Thyroid gland (tissue), 4 donors: ENCODE measurements around the gene KLHL25. TPM values are rescaled to one million over a fixed set of nuclear protein-coding genes. Genes with fewer than 3 reads are reported as not detected.

Experiments used
- DNase-seq, 2 donors: peaks; one replicate each; pipeline ENCODE4 v3.0.0-alpha.2; 2019
- H3K27ac ChIP-seq, 3 donors: fragments of 200-600 bp; sonication (generic); 1 replicate in 2 of 3; 2 replicates in 1 of 3; pipeline ENCODE4 v1.5.1; 2016 to 2019; ENCODE audit warnings: mild to moderate bottlenecking in 1 of 3, moderate library complexity in 1 of 3
- H3K27me3 ChIP-seq: fragments of 200-600 bp; sonication (generic); one replicate; pipeline ENCODE4 v1.5.1; 2019
- H3K36me3 ChIP-seq, 2 donors: fragments of 200-600 bp; sonication (generic); one replicate each; pipeline ENCODE4 v1.5.1; 2016 to 2019
- H3K4me1 ChIP-seq, 2 donors: fragments of 200-600 bp; sonication (generic); one replicate each; pipeline ENCODE4 v1.5.1; 2017 to 2019
- H3K4me3 ChIP-seq, 3 donors: fragments of 200-600 bp; sonication (generic); replicated peaks in 1 of 3; 1 replicate in 2 of 3; 2 replicates in 1 of 3; pipeline ENCODE4 v1.5.1; 2016; ENCODE audit warnings: mild to moderate bottlenecking in 1 of 3
- H3K9me3 ChIP-seq: fragments of 200-600 bp; sonication (generic); one replicate; pipeline ENCODE4 v1.5.1; 2017
- CTCF ChIP-seq, 6 experiments: fragments of 200-600 bp in 3 of 6; fragments of 450-650 bp in 3 of 6; sonication (generic) in 3 of 6; IDR thresholded peaks; one replicate each; pipeline ENCODE4 v1.5.1; 2016 to 2019; ENCODE audit warnings: antibody characterized with exemption in 6 of 6, mild to moderate bottlenecking in 2 of 6, inconsistent platforms in 1 of 6, moderate library complexity in 1 of 6
- POLR2A ChIP-seq, 2 donors: fragments of 450-650 bp; IDR thresholded peaks; one replicate each; pipeline ENCODE4 v1.6.1; 2017; ENCODE audit warnings: antibody characterized with exemption in 2 of 2, mild to moderate bottlenecking in 2 of 2, moderate library complexity in 1 of 2
- WGBS, 2 donors: methylation state at CpG; one replicate each; pipeline ENCODE4 v1.1.5; 2017; 5-methylcytosine and 5-hydroxymethylcytosine counted together
- intact Hi-C: fragments of 100-400 bp; cut with DNase I; formaldehyde crosslinking; loops from one replicate; pipeline ENCODE4 v1.15.1; 2023
- total RNA-seq, 4 donors: library from RNA; depleted of rRNA; stranded (reverse); fragments of >200 nt; gene quantifications; one replicate each; pipeline ENCODE4 v1.2.3, GENCODE V29; 2016

The KLHL25 gene
- total RNA-seq, 4 donors from 2014 or later, result 4.2 to 8.8 (median 4.8) TPM

- 91 to 94% methylated on average over 6 of the region's 6 CpGs for WGBS, 2 donors
- H3K27me3 ChIP-seq, result no peaks in the 10 kb centered on the region
- no peak for DNase-seq
- no peak for TF ChIP-seq POLR2A (IDR thresholded peaks at IDR 0.05)
- no peak for TF ChIP-seq CTCF (IDR thresholded peaks at IDR 0.05)
- no peaks in the 10 kb centered on the region for H3K36me3 ChIP-seq
- no peaks in the 10 kb centered on the region for H3K9me3 ChIP-seq
- H3K27ac ChIP-seq, result no peak overlapping the region
- peaks cover 26 to 43% of the 10 kb centered on the region in 2 donors for H3K4me1 ChIP-seq
- no peak overlapping the region for H3K4me3 ChIP-seq
- intact Hi-C loops, result no loop called here
These were observed 12.7 kb downstream of the KLHL25 start for GRCh38 chr15:85782064-85782463.

- Histone ChIP-seq H3K36me3 (no peaks in the 10 kb centered on the region), H3K27me3 (no peaks in the 10 kb centered on the region), H3K9me3 (no peaks in the 10 kb centered on the region), H3K4me1 (peaks cover 24 to 36% of the 10 kb centered on the region in 2 donors), H3K4me3 (no peak overlapping the region), H3K27ac (no peak overlapping the region)
- DNase-seq, result no peak
- 84 to 93% methylated on average over 5 to 7 of the region's 7 CpGs for WGBS, 2 donors
- TF ChIP-seq CTCF (IDR thresholded peaks at IDR 0.05), result no peak
- no peak for TF ChIP-seq POLR2A (IDR thresholded peaks at IDR 0.05)
- intact Hi-C loops, result no loop called here
These were observed 13.6 kb downstream of the KLHL25 start for GRCh38 chr15:85781099-85781498.

GRCh38 chr15:85780225-85780985 lies 14.3 kb downstream of the KLHL25 start:
- Histone ChIP-seq H3K4me1 (peaks cover 17 to 29% of the 10 kb centered on the region in 2 donors), H3K36me3 (no peaks in the 10 kb centered on the region), H3K27me3 (no peaks in the 10 kb centered on the region), H3K27ac (no peak overlapping the region), H3K9me3 (no peaks in the 10 kb centered on the region), H3K4me3 (no peak overlapping the region)
- intact Hi-C loops, result no loop called here
- no peak for DNase-seq
- TF ChIP-seq POLR2A (IDR thresholded peaks at IDR 0.05), result no peak
- no peak for TF ChIP-seq CTCF (IDR thresholded peaks at IDR 0.05)
- 88 to 92% methylated on average over 8 of the region's 8 CpGs for WGBS, 2 donors

- WGBS, 2 donors, result 90 to 96% methylated on average over 1 of the region's 1 CpG
- no peak overlapping the region for H3K27ac ChIP-seq
- intact Hi-C loops, result no loop called here
- H3K4me1 ChIP-seq, result peaks cover 14 to 18% of the 10 kb centered on the region in 2 donors
- no peak for TF ChIP-seq POLR2A (IDR thresholded peaks at IDR 0.05)
- no peak for TF ChIP-seq CTCF (IDR thresholded peaks at IDR 0.05)
- no peak overlapping the region for H3K4me3 ChIP-seq
- no peaks in the 10 kb centered on the region for H3K9me3 ChIP-seq
- H3K27me3 ChIP-seq, result no peaks in the 10 kb centered on the region
- H3K36me3 ChIP-seq, result no peaks in the 10 kb centered on the region
- no peak for DNase-seq
These were observed 15.5 kb downstream of the KLHL25 start for GRCh38 chr15:85779249-85779648.

- intact Hi-C loops, result no loop called here
- Histone ChIP-seq H3K36me3 (no peaks in the 10 kb centered on the region), H3K4me1 (peaks cover 14 to 18% of the 10 kb centered on the region in 2 donors), H3K4me3 (no peak overlapping the region), H3K27ac (no peak overlapping the region), H3K27me3 (no peaks in the 10 kb centered on the region), H3K9me3 (no peaks in the 10 kb centered on the region)
- WGBS, 2 donors, result 74 to 88% methylated on average over 10 of the region's 10 CpGs
- no peak for DNase-seq
- TF ChIP-seq CTCF (IDR thresholded peaks at IDR 0.05), result no peak
- TF ChIP-seq POLR2A (IDR thresholded peaks at IDR 0.05), result no peak
These were observed 16.5 kb downstream of the KLHL25 start for GRCh38 chr15:85778107-85778776.
